H1 (cell line): Measurements from ENCODE around the gene CTNNA3. TPM values are rescaled to one million over a fixed set of nuclear protein-coding genes. Genes with fewer than 3 reads are reported as not detected.

Experiments
- CTCF ChIA-PET: fragments of 300-600 bp; sonication (Branson Sonifier 250); formaldehyde crosslinking; loops from one replicate; lab custom pipeline; 2021; ENCODE audit not compliant: partially characterized antibody; lab: Charles Lee
- POLR2A ChIA-PET: fragments of 300-600 bp; sonication (Branson Sonifier 250); formaldehyde crosslinking; loops from one replicate; lab custom pipeline; 2021; ENCODE audit warnings: inconsistent platforms; ENCODE audit not compliant: partially characterized antibody; lab: Charles Lee
- DNase-seq, 2 experiments: peaks; one replicate each; pipeline versions ENCODE4 v3.0.0 to v3.0.0-alpha.2; 2010 to 2022; ENCODE audit warnings: low spot score in 2 of 2, low read depth in 1 of 2, mixed read lengths in 1 of 2
- FAIRE-seq: peaks from 2 replicates; lab custom pipeline; 2011; peaks lifted over from hg19 to GRCh38; lab: Jason Lieb, UNC
- H2AFZ ChIP-seq: 2 replicates; pipeline ENCODE4 v1.8.1; 2012; ENCODE audit warnings: low read length, inconsistent platforms
- H2AK5ac ChIP-seq: 2 replicates; pipeline ENCODE4 v1.6.1; 2013; ENCODE audit warnings: low read depth, low read length
- H2BK120ac ChIP-seq: replicated peaks from 2 replicates; pipeline ENCODE3; 2013; ENCODE audit warnings: low read depth, low read length, inconsistent platforms
- H2BK12ac ChIP-seq: 2 replicates; pipeline ENCODE4 v1.6.1; 2013; ENCODE audit warnings: low read depth, low read length
- H2BK15ac ChIP-seq: 2 replicates; pipeline ENCODE4 v1.6.1; 2013; ENCODE audit warnings: low read length
- H2BK20ac ChIP-seq: 2 replicates; pipeline ENCODE4 v1.6.1; 2013; ENCODE audit warnings: low read length
- H2BK5ac ChIP-seq: 2 replicates; pipeline ENCODE4 v1.6.1; 2013; ENCODE audit warnings: low read depth, low read length
- H3K14ac ChIP-seq: 2 replicates; pipeline ENCODE4 v1.6.1; 2013; ENCODE audit warnings: inconsistent platforms; ENCODE audit not compliant: insufficient read length
- H3K18ac ChIP-seq: 2 replicates; pipeline ENCODE4 v1.6.1; 2013; ENCODE audit warnings: low read length; ENCODE audit errors: extremely low read depth
- H3K23ac ChIP-seq: 2 replicates; pipeline ENCODE4 v1.6.1; 2013; ENCODE audit warnings: inconsistent platforms; ENCODE audit not compliant: insufficient read length
- H3K23me2 ChIP-seq: 2 replicates; pipeline ENCODE4 v1.6.1; 2013; ENCODE audit warnings: low read depth, low read length
- H3K27ac ChIP-seq: 2 replicates; pipeline ENCODE4 v1.6.1; 2011; ENCODE audit warnings: low read depth, low read length, inconsistent platforms
- H3K27me3 ChIP-seq, 4 experiments: replicated peaks in 1 of 4; 1 replicate in 1 of 4; 2 replicates in 3 of 4; pipeline versions ENCODE4 v1.6.1 to v1.8.1; 2011 to 2013; ENCODE audit warnings: low read length in 3 of 4, mild to moderate bottlenecking in 3 of 4, inconsistent platforms in 2 of 4, mixed read lengths in 2 of 4, moderate library complexity in 1 of 4; ENCODE audit not compliant: control insufficient read depth in 3 of 4, insufficient read depth in 3 of 4; ENCODE audit errors: extremely low read depth in 1 of 4
- H3K36me3 ChIP-seq, 4 experiments: 2 replicates each; pipeline versions ENCODE4 v1.6.1 to v1.8.1; 2011 to 2013; ENCODE audit warnings: mild to moderate bottlenecking in 4 of 4, low read length in 3 of 4, moderate library complexity in 2 of 4, control low read depth in 1 of 4, inconsistent platforms in 1 of 4; ENCODE audit not compliant: insufficient read depth in 4 of 4, control insufficient read depth in 2 of 4
- H3K4ac ChIP-seq: replicated peaks from 2 replicates; pipeline ENCODE3; 2013; ENCODE audit warnings: low read length, low read depth, mixed read lengths, inconsistent platforms; ENCODE audit not compliant: insufficient read length
- H3K4me1 ChIP-seq, 4 experiments: replicated peaks in 1 of 4; 1 replicate in 1 of 4; 2 replicates in 3 of 4; pipeline versions ENCODE4 v1.6.1 to v1.8.1; 2011 to 2013; ENCODE audit warnings: low read length in 3 of 4, inconsistent platforms in 2 of 4, mixed read lengths in 1 of 4; ENCODE audit not compliant: insufficient read depth in 4 of 4, control insufficient read depth in 3 of 4
- H3K4me2 ChIP-seq, 2 experiments: 2 replicates each; pipeline versions ENCODE4 v1.6.1 to v1.8.1; 2011 to 2013; ENCODE audit warnings: low read depth in 2 of 2, low read length in 2 of 2, control low read depth in 1 of 2, inconsistent platforms in 1 of 2, mild to moderate bottlenecking in 1 of 2; ENCODE audit not compliant: insufficient read depth in 1 of 2
- H3K4me3 ChIP-seq, 4 experiments: fragments of 200-600, 300-600 bp in 1 of 4; sonication (generic), shearing (Covaris generic), sonication (Bioruptor Twin) in 1 of 4; 2 replicates each; pipeline versions ENCODE4 v1.5.1 to v1.8.1; 2011 to 2016; ENCODE audit warnings: low read length in 4 of 4, low read depth in 3 of 4, control low read depth in 2 of 4, inconsistent platforms in 2 of 4, mild to moderate bottlenecking in 2 of 4, mixed read lengths in 1 of 4, moderate library complexity in 1 of 4; ENCODE audit not compliant: insufficient read depth in 2 of 4; ENCODE audit errors: extremely low read depth in 1 of 4
- H3K56ac ChIP-seq: replicated peaks from 2 replicates; pipeline ENCODE3; 2013; ENCODE audit warnings: low read depth, mild to moderate bottlenecking, mixed read lengths, low read length, inconsistent platforms; ENCODE audit not compliant: insufficient read length
- H3K79me1 ChIP-seq: 2 replicates; pipeline ENCODE4 v1.6.1; 2013; ENCODE audit warnings: low read depth, low read length, control low read depth
- H3K79me2 ChIP-seq, 2 experiments: 2 replicates each; pipeline versions ENCODE4 v1.6.1 to v1.8.1; 2012 to 2013; ENCODE audit warnings: low read length in 2 of 2, mild to moderate bottlenecking in 2 of 2, inconsistent platforms in 1 of 2; ENCODE audit not compliant: insufficient read depth in 2 of 2, control insufficient read depth in 1 of 2
- H3K9ac ChIP-seq, 4 experiments: replicated peaks in 1 of 4; 1 replicate in 1 of 4; 2 replicates in 3 of 4; pipeline versions ENCODE4 v1.6.1 to v1.8.1; 2011 to 2013; ENCODE audit warnings: low read depth in 3 of 4, low read length in 3 of 4, control low read depth in 2 of 4, mild to moderate bottlenecking in 2 of 4, moderate library complexity in 2 of 4, inconsistent platforms in 1 of 4; ENCODE audit errors: extremely low read depth in 1 of 4
- H3K9me3 ChIP-seq, 2 experiments: 2 replicates each; pipeline versions ENCODE4 v1.6.1 to v1.8.1; 2012 to 2013; ENCODE audit warnings: mild to moderate bottlenecking in 2 of 2, moderate library complexity in 2 of 2, control low read depth in 1 of 2, inconsistent platforms in 1 of 2, low read depth in 1 of 2, low read length in 1 of 2, mixed read lengths in 1 of 2; ENCODE audit not compliant: insufficient read depth in 2 of 2
- H4K20me1 ChIP-seq, 2 experiments: replicated peaks in 1 of 2; 2 replicates each; pipeline versions ENCODE3 to v1.8.1; 2011 to 2013; ENCODE audit warnings: inconsistent platforms in 2 of 2, low read length in 2 of 2, mild to moderate bottlenecking in 1 of 2; ENCODE audit not compliant: insufficient read depth in 2 of 2, control insufficient read depth in 1 of 2
- H4K5ac ChIP-seq: 2 replicates; pipeline ENCODE4 v1.6.1; 2013; ENCODE audit warnings: low read length, low read depth, mixed read lengths, inconsistent platforms; ENCODE audit not compliant: insufficient read length
- H4K8ac ChIP-seq: 2 replicates; pipeline ENCODE4 v1.8.0; 2013; ENCODE audit warnings: mild to moderate bottlenecking, moderate library complexity, low read length, inconsistent platforms; ENCODE audit not compliant: insufficient read depth; ENCODE audit errors: extremely low read depth
- H4K91ac ChIP-seq: replicated peaks from 2 replicates; pipeline ENCODE3; 2013; ENCODE audit warnings: low read length, mixed read lengths, inconsistent platforms; ENCODE audit not compliant: insufficient read length
- CREB1 ChIP-seq: IDR thresholded peaks from 2 replicates; pipeline ENCODE4 v1.6.1; 2012; ENCODE audit warnings: inconsistent platforms
- CTBP2 ChIP-seq: IDR thresholded peaks from 2 replicates; pipeline ENCODE4 v1.7.0; 2011; ENCODE audit warnings: borderline replicate concordance, mild to moderate bottlenecking, moderate library complexity, mixed read lengths, low read length; ENCODE audit not compliant: insufficient read depth, insufficient read length
- GABPA ChIP-seq: IDR thresholded peaks from 2 replicates; pipeline ENCODE4 v1.6.1; 2011; ENCODE audit warnings: mild to moderate bottlenecking, low read length, moderate library complexity, borderline replicate concordance; ENCODE audit not compliant: insufficient read depth
- GTF2F1 ChIP-seq: IDR thresholded peaks from 2 replicates; pipeline ENCODE4 v1.6.1; 2012; ENCODE audit warnings: low read depth, low read length, improper control_type of control experiment, borderline replicate concordance
- JUN ChIP-seq: IDR thresholded peaks from 2 replicates; pipeline ENCODE4 v1.6.1; 2011; ENCODE audit warnings: low read depth, mild to moderate bottlenecking, improper control_type of control experiment, low read length
- JUND ChIP-seq: IDR thresholded peaks from 2 replicates; pipeline ENCODE4 v1.6.1; 2011; ENCODE audit warnings: mild to moderate bottlenecking, improper control_type of control experiment, low read length
- NRF1 ChIP-seq: IDR thresholded peaks from 2 replicates; pipeline ENCODE4 v1.6.1; 2011; ENCODE audit warnings: mild to moderate bottlenecking, low read depth, low read length, improper control_type of control experiment
- POLR2A ChIP-seq, 2 experiments: IDR thresholded peaks; 1 replicate in 1 of 2; 2 replicates in 1 of 2; pipeline ENCODE4 v1.6.1; 2011; ENCODE audit warnings: low read depth in 2 of 2, low read length in 2 of 2, mild to moderate bottlenecking in 2 of 2; ENCODE audit errors: control extremely low read depth in 1 of 2
- RAD21 ChIP-seq, 2 experiments: IDR thresholded peaks in 1 of 2; conservative IDR thresholded peaks in 1 of 2; 2 replicates each; pipeline ENCODE4 v1.6.1; 2011; ENCODE audit warnings: low read depth in 2 of 2, low read length in 2 of 2, improper control_type of control experiment in 1 of 2, inconsistent platforms in 1 of 2, mild to moderate bottlenecking in 1 of 2, moderate library complexity in 1 of 2
- RXRA ChIP-seq: IDR thresholded peaks from 2 replicates; pipeline ENCODE4 v1.6.1; 2011; ENCODE audit warnings: low read depth, mild to moderate bottlenecking, low read length, moderate library complexity; ENCODE audit not compliant: insufficient read depth
- SIRT6 ChIP-seq: IDR thresholded peaks from one replicate; pipeline ENCODE4 v1.7.1; 2012; ENCODE audit warnings: low read length, inconsistent platforms
- SP1 ChIP-seq: IDR thresholded peaks from 2 replicates; pipeline ENCODE4 v1.6.1; 2011; ENCODE audit warnings: low read depth, low read length
- SP4 ChIP-seq: IDR thresholded peaks from 2 replicates; pipeline ENCODE4 v1.6.1; 2012; ENCODE audit warnings: low read length, inconsistent platforms
- SRF ChIP-seq: IDR thresholded peaks from 2 replicates; pipeline ENCODE4 v1.6.1; 2011; ENCODE audit warnings: mild to moderate bottlenecking, low read depth, low read length, moderate library complexity
- SUZ12 ChIP-seq: fragments of 200-600 bp; sonication (generic); IDR thresholded peaks from 2 replicates; pipeline ENCODE4 v1.6.1; 2012; ENCODE audit warnings: mild to moderate bottlenecking, inconsistent platforms, low read length, moderate library complexity, mixed read lengths
- TAF7 ChIP-seq: optimal IDR thresholded peaks from 2 replicates; pipeline ENCODE3; 2011; ENCODE audit warnings: low read depth, mild to moderate bottlenecking, inconsistent platforms, low read length, moderate library complexity, borderline replicate concordance
- WGBS, 2 experiments: shearing (Covaris generic) in 1 of 2; methylation state at CpG; one replicate each; pipeline versions ENCODE4 v1.1.6 to v1.1.7; 2013 to 2015; ENCODE audit warnings: low lambda C conversion rate in 2 of 2, mixed read lengths in 2 of 2, inconsistent platforms in 1 of 2, low coverage in 1 of 2, missing lambda C conversion rate in 1 of 2; ENCODE audit not compliant: insufficient replicate concordance in 2 of 2, insufficient coverage in 1 of 2, insufficient read length in 1 of 2; ENCODE audit errors: extremely low coverage in 1 of 2, missing lambda C conversion rate in 1 of 2; 5-methylcytosine and 5-hydroxymethylcytosine counted together
- polyA plus RNA-seq, 7 experiments: library from polyadenylated mRNA; depleted of rRNA in 3 of 7; stranded (reverse) in 5 of 7; unstranded in 2 of 7; fragments of >200 nt in 5 of 7; fragments of 200-250 nt in 2 of 7; gene quantifications; 1 replicate in 5 of 7; 2 replicates in 1 of 7; 4 replicates in 1 of 7; pipeline versions ENCODE4 v1.2.1 to v1.2.3, GENCODE V29; 2011 to 2013; ENCODE audit warnings: missing spikeins in 2 of 7, mixed read lengths in 2 of 7
- total RNA-seq: library from RNA; stranded (reverse); fragmentation: NEBNext Ultra II Directional; extraction: Animal tissue kit (Norgen Biotek cat#: 25700); gene quantifications from 2 replicates; pipeline ENCODE4 v1.2.1, GENCODE V29; 2021

CTNNA3 gene
- total and polyA plus RNA-seq, 2 of the 8 experiments (the other 6 are each of a cell fraction or from before 2014, with no cell fraction given), result 1.3 to 1.5 TPM

- H4K91ac ChIP-seq, result no peak overlapping the region
- H3K27ac ChIP-seq, result no peak overlapping the region
- H3K9ac ChIP-seq, result no peak overlapping the region
- no peaks in the 10 kb centered on the region for H3K27me3 ChIP-seq
- FAIRE-seq, result peak; percentile 42
- no peak overlapping the region for H3K23ac ChIP-seq
- H3K79me2 ChIP-seq, result no peaks in the 10 kb centered on the region
- WGBS, 2 experiments, result 92% methylated on average over 1 of the region's 1 CpG; no CpG with 5 or more reads in 1 of the 2 experiments
- no peak overlapping the region for H2BK120ac ChIP-seq
- no peaks in the 10 kb centered on the region; the same call in 1 of the 2 replicates for H3K23me2 ChIP-seq
- no peak overlapping the region for H2AK5ac ChIP-seq
- H4K5ac ChIP-seq, result no peak overlapping the region
- no peak overlapping the region for H2BK12ac ChIP-seq
- no peak overlapping the region for H2BK15ac ChIP-seq
- H3K4me3 ChIP-seq, result no peak overlapping the region
- no peak overlapping the region for H3K18ac ChIP-seq
- no peak overlapping the region for H3K56ac ChIP-seq
- ChIA-PET POLR2A (no interaction called here), CTCF (interaction anchor here (2.1 kb wide), 1 partner anchor 36 kb away, joined by 6 read pairs; no protein-coding TSS in a partner anchor)
- no peaks in the 10 kb centered on the region for H3K79me1 ChIP-seq
- H3K14ac ChIP-seq, result no peak overlapping the region
- H3K36me3 ChIP-seq, result no peaks in the 10 kb centered on the region
- DNase-seq, result no peak
- H3K4ac ChIP-seq, result no peak overlapping the region
- H2AFZ ChIP-seq, result no peak overlapping the region
- H2BK20ac ChIP-seq, result no peak overlapping the region
- no peak overlapping the region for H4K8ac ChIP-seq
- no peak overlapping the region for H2BK5ac ChIP-seq
- H3K4me2 ChIP-seq, result no peak overlapping the region
- no peaks in the 10 kb centered on the region for H4K20me1 ChIP-seq
- H3K4me1 ChIP-seq, result no peaks in the 10 kb centered on the region
- H3K9me3 ChIP-seq, result no peaks in the 10 kb centered on the region
- TF ChIP-seq JUND (no peak), CTBP2 (no peak), RXRA (no peak), POLR2A (IDR thresholded peaks at IDR 0.05; ENCODE audit: control extremely low read depth in 1 of 2, low read depth in 2 of 2, low read length in 2 of 2) (no peak), SP1 (no peak), GABPA (no peak), JUN (no peak), TAF7 (no peak), SIRT6 (no peak), NRF1 (no peak), RAD21 (IDR thresholded peaks at IDR 0.05 in 1 of 2, conservative IDR thresholded peaks at IDR 0.05 in 1 of 2; ENCODE audit: low read depth in 2 of 2, low read length in 2 of 2) (no peak), SUZ12 (no peak), SRF (no peak), GTF2F1 (no peak), SP4 (no peak), CREB1 (no peak)
Observed at GRCh38 chr10:67733511-67733910, 37.5 kb upstream of the CTNNA3 start.
